Parathyroid adenoma (tissue), 2 donors: ENCODE data around the gene IFFO2.

Source experiments
- H2AFZ ChIP-seq: fragments of 300-600 bp; sonication (generic); one replicate; pipeline ENCODE4 v1.7.0; 2017; ENCODE audit warnings: antibody characterized with exemption, mild to moderate bottlenecking
- H3K27ac ChIP-seq: fragments of 300-600 bp; sonication (generic); one replicate; pipeline ENCODE4 v1.7.0; 2017
- H3K27me3 ChIP-seq: fragments of 300-600 bp; sonication (generic); one replicate; pipeline ENCODE4 v1.7.0; 2017; ENCODE audit warnings: low read length; ENCODE audit not compliant: control insufficient read depth, insufficient read depth
- H3K36me3 ChIP-seq: fragments of 300-600 bp; sonication (generic); one replicate; pipeline ENCODE4 v1.7.0; 2017; ENCODE audit warnings: low read length; ENCODE audit not compliant: control insufficient read depth, insufficient read depth
- H3K4me1 ChIP-seq: fragments of 300-600 bp; sonication (generic); one replicate; pipeline ENCODE4 v1.7.0; 2017; ENCODE audit warnings: control low read depth
- H3K4me2 ChIP-seq: fragments of 300-600 bp; sonication (generic); one replicate; pipeline ENCODE4 v1.7.0; 2017; ENCODE audit warnings: low read length
- H3K4me3 ChIP-seq: fragments of 300-600 bp; sonication (generic); one replicate; pipeline ENCODE4 v1.7.0; 2017; ENCODE audit warnings: low read depth, low read length
- H3K79me2 ChIP-seq: fragments of 300-600 bp; sonication (generic); one replicate; pipeline ENCODE4 v1.7.0; 2017; ENCODE audit warnings: control low read depth
- H3K9ac ChIP-seq: fragments of 300-600 bp; sonication (generic); one replicate; pipeline ENCODE4 v1.7.0; 2017; ENCODE audit warnings: mild to moderate bottlenecking
- H3K9me3 ChIP-seq: fragments of 300-600 bp; sonication (generic); one replicate; pipeline ENCODE4 v1.7.0; 2017; ENCODE audit warnings: low read length; ENCODE audit not compliant: control insufficient read depth
- CTCF ChIP-seq: fragments of 300-600 bp; sonication (generic); IDR thresholded peaks from one replicate; pipeline ENCODE4 v1.7.0; 2017; ENCODE audit warnings: antibody characterized with exemption, mild to moderate bottlenecking
- donor health status: primary hyperparathyroidism.

Gene IFFO2

DNA sequence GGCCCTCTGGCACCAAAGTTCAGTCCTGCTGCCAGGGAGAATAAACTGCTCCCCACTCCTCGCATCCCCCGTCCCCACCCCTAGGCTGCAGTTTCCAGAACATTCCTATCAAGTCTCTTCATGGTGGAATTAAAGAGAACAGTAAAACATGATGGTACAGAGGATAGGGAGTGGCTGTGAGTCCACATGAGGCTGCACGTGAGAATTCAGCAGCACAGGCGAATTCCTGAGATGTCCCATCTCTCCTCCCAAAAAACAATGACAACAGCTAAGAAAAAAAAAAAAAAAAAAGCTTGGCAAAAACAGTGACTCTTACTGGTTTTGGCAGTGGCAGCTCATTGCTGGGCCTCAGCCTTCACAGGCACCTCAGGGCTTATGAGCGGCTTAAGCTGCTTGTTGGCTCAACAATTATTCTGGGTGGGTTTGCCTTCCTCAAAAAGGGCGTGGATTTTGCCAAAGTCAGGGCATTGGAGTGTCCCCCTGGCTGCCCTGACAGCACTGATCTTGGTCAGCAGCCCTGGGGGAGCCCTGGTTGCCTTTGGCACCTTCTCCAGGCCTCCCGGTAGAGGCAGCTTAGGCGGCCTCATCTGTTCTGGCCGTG lies 5.7 kb upstream of the IFFO2 start:
- H3K9ac ChIP-seq, result no peak overlapping the region
- no peak overlapping the region for H3K4me2 ChIP-seq
- H3K27me3 ChIP-seq, result no peaks in the 10 kb centered on the region
- no peak overlapping the region for H2AFZ ChIP-seq
- H3K4me1 ChIP-seq, result no peaks in the 10 kb centered on the region
- H3K36me3 ChIP-seq, result no peaks in the 10 kb centered on the region
- no peak overlapping the region for H3K27ac ChIP-seq
- no peaks in the 10 kb centered on the region for H3K9me3 ChIP-seq
- no peaks in the 10 kb centered on the region for H3K79me2 ChIP-seq
- no peak overlapping the region for H3K4me3 ChIP-seq
- TF ChIP-seq CTCF, result no peak

- Histone ChIP-seq H3K27me3 (no peaks in the 10 kb centered on the region), H3K9me3 (no peaks in the 10 kb centered on the region), H2AFZ (no peak overlapping the region), H3K27ac (no peak overlapping the region), H3K4me3 (no peak overlapping the region), H3K4me1 (peaks cover 3% of the 10 kb centered on the region), H3K4me2 (no peak overlapping the region), H3K36me3 (no peaks in the 10 kb centered on the region), H3K9ac (no peak overlapping the region), H3K79me2 (no peaks in the 10 kb centered on the region)
- TF ChIP-seq CTCF, result no peak
Observed at GRCh38 chr1:18960821-18961220, 4.3 kb upstream of the IFFO2 start.

- no peaks in the 10 kb centered on the region for H3K27me3 ChIP-seq
- no peak overlapping the region for H2AFZ ChIP-seq
- no peak overlapping the region for H3K9ac ChIP-seq
- H3K79me2 ChIP-seq, result peaks cover 1% of the 10 kb centered on the region
- no peak for TF ChIP-seq CTCF
- no peak overlapping the region for H3K4me3 ChIP-seq
- no peak overlapping the region for H3K27ac ChIP-seq
- H3K4me2 ChIP-seq, result no peak overlapping the region
- no peaks in the 10 kb centered on the region for H3K36me3 ChIP-seq
- peaks cover 3% of the 10 kb centered on the region for H3K4me1 ChIP-seq
- no peaks in the 10 kb centered on the region for H3K9me3 ChIP-seq
Observed at GRCh38 chr1:18960409-18960808, 3.9 kb upstream of the IFFO2 start.

- TF ChIP-seq CTCF, result no peak
- no peaks in the 10 kb centered on the region for H3K9me3 ChIP-seq
- no peak overlapping the region for H3K4me2 ChIP-seq
- peaks cover 7% of the 10 kb centered on the region for H3K79me2 ChIP-seq
- no peak overlapping the region for H2AFZ ChIP-seq
- H3K27ac ChIP-seq, result no peak overlapping the region
- no peak overlapping the region for H3K9ac ChIP-seq
- peaks cover 7% of the 10 kb centered on the region for H3K4me1 ChIP-seq
- H3K27me3 ChIP-seq, result no peaks in the 10 kb centered on the region
- no peak overlapping the region for H3K4me3 ChIP-seq
- H3K36me3 ChIP-seq, result no peaks in the 10 kb centered on the region
Observed at GRCh38 chr1:18959591-18959990, 3.1 kb upstream of the IFFO2 start.
